ENCODE results near the gene AREG.

AREG gene

GRCh38 chr4:74433541-74434172, 11.3 kb upstream of the AREG start:
- Histone ChIP-seq H3K9me2 (replicated peaks; ENCODE audit: insufficient read depth, low read length) (no peaks in the 10 kb centered on the region), H3K36me3 (replicated peaks; ENCODE audit: insufficient read depth, low read length) (no peaks in the 10 kb centered on the region), H3K27me3 (replicated peaks; ENCODE audit: insufficient read depth, low read length) (no peaks in the 10 kb centered on the region), H3K79me2 (ENCODE audit: low read length) (no peaks in the 10 kb centered on the region), H4K20me1 (ENCODE audit: insufficient read depth, low read length) (no peaks in the 10 kb centered on the region), H3K9me3 (replicated peaks; ENCODE audit: insufficient read depth, low read length) (no peaks in the 10 kb centered on the region), H3F3A (ENCODE audit: insufficient read depth, low read length) (no peaks in the 10 kb centered on the region), H3K9ac (ENCODE audit: low read length) (no peak overlapping the region), H3K4me1 (ENCODE audit: low read length) (peaks cover 10% of the 10 kb centered on the region; the same call in 1 of the 2 replicates), H3K4me3 (ENCODE audit: low read length) (no peak overlapping the region), H3K27ac (ENCODE audit: low read length) (no peak overlapping the region), H2AFZ (ENCODE audit: low read length) (no peak overlapping the region), H3K4me2 (ENCODE audit: low read depth, low read length) (no peak overlapping the region)
- DNase-seq: no peak
- TF ChIP-seq EZH2phosphoT487 (IDR thresholded peaks at IDR 0.05; ENCODE audit: low read length): no peak

DNA sequence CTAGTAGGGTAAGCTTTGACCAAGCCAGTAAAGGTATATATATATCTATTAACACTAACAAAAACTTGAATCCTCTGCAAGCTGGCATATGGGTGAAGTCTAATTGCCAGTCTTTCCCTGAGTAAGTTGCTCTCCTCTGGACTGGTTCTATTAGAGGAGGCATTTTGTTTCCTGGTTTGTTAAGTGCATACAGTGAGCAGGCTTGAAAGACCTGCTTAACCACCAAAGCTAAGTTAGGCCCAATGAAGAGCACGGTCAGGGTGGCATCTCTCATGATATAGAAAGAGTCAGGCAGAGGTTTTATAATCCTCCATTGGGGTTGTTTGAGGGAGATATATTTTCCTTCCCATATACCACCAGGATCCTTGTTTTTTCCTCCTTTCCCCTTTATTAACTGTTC, 9.6 kb upstream of the AREG start:
- Histone ChIP-seq H3F3A (ENCODE audit: insufficient read depth, low read length) (no peaks in the 10 kb centered on the region), H3K4me1 (ENCODE audit: low read length) (peaks cover 16% of the 10 kb centered on the region), H3K9me2 (replicated peaks; ENCODE audit: insufficient read depth, low read length) (no peaks in the 10 kb centered on the region), H4K20me1 (ENCODE audit: insufficient read depth, low read length) (no peaks in the 10 kb centered on the region), H3K27me3 (replicated peaks; ENCODE audit: insufficient read depth, low read length) (no peaks in the 10 kb centered on the region), H3K9me3 (replicated peaks; ENCODE audit: insufficient read depth, low read length) (no peaks in the 10 kb centered on the region), H3K4me3 (ENCODE audit: low read length) (no peak overlapping the region), H3K36me3 (replicated peaks; ENCODE audit: insufficient read depth, low read length) (no peaks in the 10 kb centered on the region), H3K79me2 (ENCODE audit: low read length) (no peaks in the 10 kb centered on the region), H3K27ac (ENCODE audit: low read length) (no peak overlapping the region), H3K9ac (ENCODE audit: low read length) (no peak overlapping the region), H2AFZ (ENCODE audit: low read length) (no peak overlapping the region), H3K4me2 (ENCODE audit: low read depth, low read length) (no peak overlapping the region)
- DNase-seq: no peak
- no peak for TF ChIP-seq EZH2 (optimal IDR thresholded peaks at IDR 0.05; ENCODE audit: low read depth, low read length)
- TF ChIP-seq CTCF (IDR thresholded peaks at IDR 0.05; ENCODE audit: low read length): no peak
- TF ChIP-seq EZH2phosphoT487 (IDR thresholded peaks at IDR 0.05; ENCODE audit: low read length): no peak

DNA sequence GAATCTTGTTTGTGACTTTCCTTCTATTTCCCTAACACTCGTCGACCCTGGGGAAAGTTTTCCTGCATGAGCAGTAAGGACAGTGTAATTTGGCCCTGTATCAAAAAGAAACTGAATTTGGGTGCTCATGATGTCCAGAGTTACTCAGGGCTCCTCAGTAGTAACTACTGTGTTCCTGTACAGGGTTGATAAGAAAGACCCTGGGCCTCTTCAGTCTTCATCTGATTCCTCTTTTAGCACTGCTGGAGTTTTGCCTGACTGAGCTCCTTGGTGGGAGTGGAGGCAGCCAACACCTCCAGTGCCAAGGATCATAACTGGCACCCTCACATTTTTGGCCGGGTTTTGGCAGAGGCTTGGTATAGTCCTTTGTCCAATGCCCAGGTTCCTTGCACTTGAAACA, 7.1 kb upstream of the AREG start:
- no peak overlapping the region for H2AFZ ChIP-seq (ENCODE audit: low read length)
- H3K79me2 ChIP-seq (ENCODE audit: low read length): no peaks in the 10 kb centered on the region
- H3K27ac ChIP-seq (ENCODE audit: low read length): no peak overlapping the region
- no peaks in the 10 kb centered on the region for H4K20me1 ChIP-seq (ENCODE audit: insufficient read depth, low read length)
- H3K4me2 ChIP-seq (ENCODE audit: low read depth, low read length): no peak overlapping the region
- TF ChIP-seq EZH2phosphoT487 (IDR thresholded peaks at IDR 0.05; ENCODE audit: low read length) (no peak), EZH2 (optimal IDR thresholded peaks at IDR 0.05; ENCODE audit: low read depth, low read length) (no peak), CTCF (IDR thresholded peaks at IDR 0.05; ENCODE audit: low read length) (no peak)
- H3K27me3 ChIP-seq (replicated peaks; ENCODE audit: insufficient read depth, low read length): no peaks in the 10 kb centered on the region
- no peak overlapping the region for H3K9ac ChIP-seq (ENCODE audit: low read length)
- no peaks in the 10 kb centered on the region for H3K36me3 ChIP-seq (replicated peaks; ENCODE audit: insufficient read depth, low read length)
- no peak for DNase-seq
- no peaks in the 10 kb centered on the region for H3F3A ChIP-seq (ENCODE audit: insufficient read depth, low read length)
- H3K4me3 ChIP-seq (ENCODE audit: low read length): no peak overlapping the region
- no peaks in the 10 kb centered on the region for H3K9me3 ChIP-seq (replicated peaks; ENCODE audit: insufficient read depth, low read length)
- H3K9me2 ChIP-seq (replicated peaks; ENCODE audit: insufficient read depth, low read length): no peaks in the 10 kb centered on the region
- H3K4me1 ChIP-seq (ENCODE audit: low read length): peaks cover 6% of the 10 kb centered on the region; the same call in 1 of the 2 replicates

DNA sequence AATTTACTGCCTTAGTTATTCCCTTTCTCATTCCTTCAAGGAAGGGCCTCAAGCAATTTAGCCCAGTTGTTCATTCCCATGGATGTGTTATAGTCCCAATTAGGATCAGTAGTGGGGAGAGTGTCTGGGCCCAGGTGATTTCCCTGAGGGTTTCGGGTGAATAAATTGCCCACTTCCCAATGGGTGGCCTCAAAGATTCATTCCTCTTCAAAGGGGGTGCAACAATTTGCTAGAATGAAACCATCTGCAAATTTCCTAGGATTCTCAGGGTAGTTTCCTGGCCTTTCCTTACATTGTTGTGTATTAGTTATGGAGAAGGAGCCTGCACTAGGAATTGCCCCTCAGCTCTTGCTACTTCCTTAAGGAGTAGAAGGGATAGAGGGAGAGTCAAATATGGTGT, 6.3 kb upstream of the AREG start:
- TF ChIP-seq CTCF (IDR thresholded peaks at IDR 0.05; ENCODE audit: low read length) (no peak), EZH2 (optimal IDR thresholded peaks at IDR 0.05; ENCODE audit: low read depth, low read length) (no peak), EZH2phosphoT487 (IDR thresholded peaks at IDR 0.05; ENCODE audit: low read length) (no peak)

More for the DNA sequence above, 6.3 kb upstream of the AREG start:
- Histone ChIP-seq H2AFZ (ENCODE audit: low read length) (no peak overlapping the region), H3F3A (ENCODE audit: insufficient read depth, low read length) (no peaks in the 10 kb centered on the region), H3K9ac (ENCODE audit: low read length) (no peak overlapping the region), H3K36me3 (replicated peaks; ENCODE audit: insufficient read depth, low read length) (no peaks in the 10 kb centered on the region), H3K4me1 (ENCODE audit: low read length) (peaks cover 6% of the 10 kb centered on the region; the same call in 1 of the 2 replicates), H3K4me2 (ENCODE audit: low read depth, low read length) (no peak overlapping the region), H3K27ac (ENCODE audit: low read length) (no peak overlapping the region), H3K79me2 (ENCODE audit: low read length) (no peaks in the 10 kb centered on the region), H3K27me3 (replicated peaks; ENCODE audit: insufficient read depth, low read length) (no peaks in the 10 kb centered on the region), H4K20me1 (ENCODE audit: insufficient read depth, low read length) (no peaks in the 10 kb centered on the region), H3K9me2 (replicated peaks; ENCODE audit: insufficient read depth, low read length) (no peaks in the 10 kb centered on the region), H3K9me3 (replicated peaks; ENCODE audit: insufficient read depth, low read length) (no peaks in the 10 kb centered on the region), H3K4me3 (ENCODE audit: low read length) (no peak overlapping the region)
- DNase-seq: no peak
